GOT3 (cell line): ENCODE data around the gene B4GALT6.

Source experiments
- DNase-seq: peaks from one replicate; lab custom pipeline; 2025; ENCODE audit warnings: mixed read lengths; lab: John Stamatoyannopoulos, UW

B4GALT6 gene

DNA sequence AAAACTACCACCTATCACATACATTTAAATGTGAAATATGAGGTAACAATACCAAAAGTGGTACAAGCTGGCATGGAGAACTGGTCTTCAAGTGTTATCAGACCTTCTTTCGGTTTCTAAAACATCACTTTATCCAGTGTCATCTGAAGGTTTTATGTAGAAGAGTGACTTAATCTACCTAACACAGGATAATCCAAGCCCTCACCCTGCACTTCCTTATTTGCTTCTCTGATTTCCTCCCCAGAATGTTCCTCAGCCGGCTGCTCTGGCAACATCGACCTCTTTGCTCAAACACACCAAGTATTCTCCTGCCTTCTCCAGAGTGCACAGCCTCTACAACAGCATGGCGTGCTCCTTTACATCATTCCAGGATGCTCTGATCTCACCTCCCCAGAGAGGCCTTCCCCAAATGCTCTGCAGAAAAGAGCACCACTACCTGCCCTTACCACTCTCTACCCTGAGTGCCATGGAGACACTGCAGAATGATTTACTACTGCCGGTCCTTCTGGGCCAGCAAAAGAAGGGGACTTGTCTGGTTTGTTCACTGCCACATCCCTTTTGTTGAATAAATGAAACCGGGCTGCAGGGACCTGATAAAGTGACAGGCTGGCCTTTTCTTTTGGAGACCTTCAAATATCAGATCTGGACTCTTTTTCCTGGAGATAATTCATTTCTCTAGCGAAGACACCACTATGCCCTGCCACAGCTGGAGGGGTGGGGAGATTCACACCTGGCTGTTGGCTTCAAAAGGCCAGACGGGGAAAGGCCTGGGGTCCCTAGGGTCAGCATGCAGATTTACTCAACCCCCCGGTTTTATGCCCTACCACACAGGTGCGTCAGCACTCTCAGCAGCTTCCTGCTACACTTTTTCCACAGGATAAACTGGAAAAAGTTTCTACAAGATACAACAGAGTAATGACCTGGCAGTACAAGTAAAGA, 50.7 kb downstream of the B4GALT6 start:
- DNase-seq: no peak

DNA sequence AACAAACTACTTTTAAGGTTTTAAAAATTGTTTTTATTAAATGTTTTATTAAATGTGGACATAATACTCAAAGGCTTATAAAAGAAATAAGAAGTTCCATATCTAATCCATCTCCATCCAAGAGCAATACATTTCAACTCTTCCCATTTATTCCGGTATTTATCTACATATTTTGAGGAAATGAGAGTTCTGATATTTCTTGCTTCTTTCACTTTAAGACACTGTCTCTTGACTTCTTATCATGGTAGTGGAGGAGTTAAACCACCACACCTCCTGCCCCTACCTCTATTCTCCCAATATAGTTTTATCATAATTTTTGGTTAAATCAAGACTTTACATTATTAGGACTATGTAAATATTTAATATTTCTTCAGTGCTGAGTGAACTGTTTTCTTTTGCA, 52.0 kb downstream of the B4GALT6 start:
- no peak for DNase-seq

- no peak for DNase-seq
These were observed 52.9 kb downstream of the B4GALT6 start for GRCh38 chr18:31631526-31631925.

DNA sequence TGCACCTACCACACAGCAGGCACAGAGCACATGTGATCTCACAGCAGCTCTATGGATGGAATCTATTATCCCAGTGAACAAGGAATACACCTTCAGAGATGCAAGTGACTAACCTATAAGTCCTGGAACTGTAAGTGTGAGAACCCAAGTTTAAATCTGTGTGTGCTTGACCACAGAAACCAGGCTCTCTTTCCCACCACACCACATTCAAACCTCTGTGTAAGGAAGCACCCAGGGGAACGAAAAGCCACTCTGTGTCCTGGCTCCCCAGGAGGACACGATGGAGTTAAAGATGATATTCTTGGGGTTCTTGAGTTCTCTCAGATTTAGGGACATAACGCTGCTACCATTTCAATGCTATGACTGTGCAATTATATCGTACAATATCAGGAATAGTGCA, 53.8 kb downstream of the B4GALT6 start:
- no peak for DNase-seq

GRCh38 chr18:31626409-31626808, 58.0 kb downstream of the B4GALT6 start:
- DNase-seq: no peak

GRCh38 chr18:31624892-31625640, 59.3 kb downstream of the B4GALT6 start:
- DNase-seq: no peak

DNA sequence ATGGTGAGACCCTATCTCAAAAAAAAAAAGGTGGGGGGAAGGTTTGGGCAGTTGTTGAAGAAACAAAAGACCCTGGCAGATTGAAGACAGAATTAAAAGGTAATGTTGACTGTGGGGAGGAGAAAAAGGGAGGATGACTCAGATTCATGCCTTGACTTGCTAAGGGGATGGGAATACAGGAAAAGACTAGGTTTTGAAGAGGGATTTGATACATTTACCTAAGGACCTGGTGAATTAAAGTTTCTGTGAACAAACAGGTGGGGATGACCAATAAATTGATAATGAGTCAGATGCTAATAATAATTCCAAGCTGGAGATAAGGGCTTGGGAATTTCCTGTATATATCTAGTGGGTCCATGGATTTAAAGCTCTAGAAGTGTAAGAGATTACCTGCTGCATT, 65.1 kb downstream of the B4GALT6 start:
- no peak for DNase-seq

DNA sequence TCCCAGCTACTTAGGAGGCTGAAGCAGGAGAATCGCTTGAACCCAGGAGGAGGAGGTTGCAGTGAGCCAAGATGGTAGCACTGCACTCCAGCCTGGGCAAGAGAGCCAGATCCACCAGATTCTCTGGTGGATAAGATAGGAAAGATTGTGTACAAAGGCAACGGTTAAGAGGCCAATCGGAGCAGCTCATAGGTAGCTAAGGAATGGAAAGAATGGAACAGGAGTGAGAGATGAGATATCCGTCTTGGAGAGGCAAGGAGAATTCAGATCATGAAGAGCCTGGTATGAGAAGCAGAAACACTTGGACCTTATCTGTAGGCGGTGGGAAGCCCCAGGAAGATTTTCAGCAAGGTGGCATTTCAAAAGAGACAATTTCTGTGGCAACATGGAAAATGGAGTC, 65.6 kb downstream of the B4GALT6 start:
- no peak for DNase-seq

DNA sequence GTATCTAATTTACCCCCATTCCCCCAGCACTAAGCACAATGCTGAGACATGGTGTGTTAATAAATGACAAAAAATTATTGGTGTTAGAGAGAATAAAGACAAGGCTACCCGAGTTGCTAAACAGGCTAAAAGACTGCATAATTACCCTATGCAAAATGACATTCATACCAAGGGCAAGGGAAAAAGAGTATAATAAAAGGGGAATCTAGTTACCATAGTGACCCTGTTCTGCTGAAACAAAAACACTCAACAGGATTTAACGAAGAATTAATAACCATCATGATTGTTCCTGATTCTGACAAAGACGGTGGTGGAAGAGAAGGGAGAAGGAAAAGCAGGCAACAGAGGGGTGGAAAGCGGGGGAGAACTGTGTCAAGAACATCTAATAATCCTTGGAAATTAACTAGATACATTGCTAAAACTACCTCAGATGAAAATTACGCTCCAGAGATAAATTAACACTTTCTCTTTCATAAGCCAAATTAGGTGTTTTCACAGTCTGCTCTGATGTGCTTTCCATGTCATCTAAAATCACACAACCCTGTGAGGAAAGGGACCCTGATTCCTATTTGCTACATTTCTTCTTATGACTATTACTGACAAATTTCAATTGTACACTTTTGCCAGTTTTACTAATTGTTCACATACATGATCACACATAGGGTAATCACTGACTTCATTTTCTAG, 67.2 kb downstream of the B4GALT6 start:
- DNase-seq: no peak

GRCh38 chr18:31616586-31616985, 67.8 kb downstream of the B4GALT6 start:
- no peak for DNase-seq

- no peak for DNase-seq
These were observed 70.3 kb downstream of the B4GALT6 start for GRCh38 chr18:31614044-31614443.

DNA sequence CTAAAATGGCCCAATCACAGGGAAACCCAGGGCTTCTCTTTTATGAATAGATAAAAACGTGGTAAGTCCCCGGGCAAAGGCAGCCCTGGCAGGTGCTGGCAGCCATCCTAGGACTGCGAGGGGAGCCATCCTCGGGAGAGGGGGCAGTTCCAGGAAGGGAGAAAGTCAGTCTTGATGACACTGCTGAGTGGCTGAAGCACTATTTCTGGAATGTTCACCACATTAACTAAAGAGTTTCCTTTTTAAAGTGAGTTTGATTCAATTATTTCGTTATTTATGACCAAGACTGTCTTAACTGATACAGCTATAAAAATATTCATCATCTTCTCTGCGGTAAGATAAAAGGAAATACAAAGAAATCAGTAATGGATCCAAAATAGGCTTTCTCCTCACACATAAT, 72.3 kb downstream of the B4GALT6 start:
- DNase-seq: no peak

DNA sequence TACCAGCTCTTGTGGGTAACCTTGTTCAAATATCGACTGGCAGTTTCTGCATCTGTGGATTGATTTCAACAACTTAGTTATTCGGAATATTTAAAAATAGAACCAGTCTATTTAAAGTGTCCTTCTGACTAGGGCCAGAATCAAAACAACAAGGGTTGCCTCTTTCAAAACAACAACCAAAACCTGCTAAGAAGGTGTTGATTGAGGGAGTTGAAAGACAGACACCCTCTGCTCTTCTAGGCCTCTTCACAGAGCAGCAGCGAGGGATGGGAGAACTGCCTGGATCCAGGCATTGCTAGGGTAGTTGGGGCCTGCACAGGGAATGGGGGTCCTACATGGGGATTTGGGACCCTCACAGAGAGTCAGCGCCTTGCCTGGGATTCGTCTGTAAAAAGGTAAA, 72.9 kb downstream of the B4GALT6 start:
- DNase-seq: no peak

DNA sequence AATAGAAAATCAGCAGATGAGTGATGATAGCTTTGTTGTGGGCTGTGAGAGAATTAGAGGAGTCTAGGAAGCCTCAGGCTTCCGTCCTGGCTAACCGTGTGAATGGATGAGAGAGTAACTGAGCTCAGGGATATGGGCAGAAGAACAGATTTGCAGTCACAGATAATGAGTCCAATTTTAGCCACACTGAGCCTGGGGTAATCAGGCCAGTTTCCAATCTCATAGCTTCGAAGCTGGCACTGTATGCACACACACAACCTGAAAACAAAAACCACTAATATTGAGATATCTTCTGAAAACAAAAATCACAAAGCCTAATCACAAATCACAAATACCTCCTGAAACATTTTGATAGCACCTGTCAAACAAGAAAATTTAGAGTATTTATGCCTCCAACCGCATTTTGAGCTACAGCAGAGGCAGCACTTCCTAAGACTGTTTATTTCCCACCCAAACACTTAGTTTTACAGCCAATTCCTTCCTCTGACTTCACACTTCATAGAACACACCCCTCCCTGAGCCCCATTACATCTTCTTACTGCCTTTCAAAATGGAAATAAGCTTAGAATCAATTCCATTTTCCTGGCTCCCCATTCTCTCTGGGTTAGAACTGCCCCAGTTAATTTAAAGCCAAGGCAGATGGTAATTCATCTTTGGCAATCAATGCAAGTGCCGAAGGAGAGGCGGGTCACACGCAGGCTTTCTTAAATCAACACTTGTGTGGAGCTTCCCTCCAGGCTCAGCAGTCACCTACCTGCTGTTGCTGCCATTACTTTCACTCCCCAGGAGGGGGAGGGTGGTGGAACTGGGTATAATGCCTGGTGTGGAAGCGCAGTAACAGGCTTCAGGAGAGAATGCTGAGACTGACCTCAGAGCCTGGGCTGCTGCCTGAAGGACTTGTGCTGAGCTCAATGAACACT, 73.8 kb downstream of the B4GALT6 start:
- no peak for DNase-seq

GRCh38 chr18:31609886-31610285, 74.5 kb downstream of the B4GALT6 start:
- DNase-seq: no peak

DNA sequence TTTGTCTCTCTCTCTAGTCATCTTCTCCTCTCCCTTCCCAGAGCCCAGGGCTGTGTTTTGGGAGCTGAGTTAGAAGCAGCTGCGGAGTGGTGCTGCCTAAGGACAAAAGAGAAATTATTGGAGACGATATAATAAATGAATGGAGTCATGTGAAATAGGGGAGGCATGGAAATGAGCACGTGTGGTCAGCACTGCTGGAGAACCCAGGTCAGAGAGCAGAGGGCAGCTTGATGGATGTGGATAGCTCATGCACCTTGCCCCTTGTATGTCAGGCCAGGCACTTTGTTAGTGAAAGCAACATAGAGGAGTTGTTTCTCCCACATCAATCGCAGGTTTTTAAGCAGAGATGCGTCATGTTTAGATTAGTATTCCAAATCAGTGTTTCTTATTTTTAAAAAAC, 77.0 kb downstream of the B4GALT6 start:
- DNase-seq: no peak

GRCh38 chr18:31606265-31606664, 78.1 kb downstream of the B4GALT6 start:
- DNase-seq: no peak

DNA sequence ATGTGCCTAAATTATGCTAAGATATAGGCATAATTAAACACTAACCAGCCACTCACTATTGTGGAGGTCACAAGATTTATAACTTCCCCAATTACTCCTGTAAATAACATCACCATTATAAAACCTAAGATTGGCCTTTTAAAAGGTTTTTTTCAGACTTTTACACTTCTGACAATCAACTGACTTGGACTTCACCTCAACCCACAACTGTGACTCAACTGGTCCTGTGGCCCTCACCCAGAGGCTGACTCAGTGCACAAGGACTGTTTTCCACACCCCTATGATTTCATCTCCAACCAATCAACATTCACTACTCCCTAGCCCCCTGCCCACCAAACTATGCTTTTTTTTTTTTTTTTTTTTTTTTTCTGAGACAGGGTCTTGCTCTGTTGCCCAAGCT, 81.1 kb downstream of the B4GALT6 start:
- DNase-seq: no peak

DNA sequence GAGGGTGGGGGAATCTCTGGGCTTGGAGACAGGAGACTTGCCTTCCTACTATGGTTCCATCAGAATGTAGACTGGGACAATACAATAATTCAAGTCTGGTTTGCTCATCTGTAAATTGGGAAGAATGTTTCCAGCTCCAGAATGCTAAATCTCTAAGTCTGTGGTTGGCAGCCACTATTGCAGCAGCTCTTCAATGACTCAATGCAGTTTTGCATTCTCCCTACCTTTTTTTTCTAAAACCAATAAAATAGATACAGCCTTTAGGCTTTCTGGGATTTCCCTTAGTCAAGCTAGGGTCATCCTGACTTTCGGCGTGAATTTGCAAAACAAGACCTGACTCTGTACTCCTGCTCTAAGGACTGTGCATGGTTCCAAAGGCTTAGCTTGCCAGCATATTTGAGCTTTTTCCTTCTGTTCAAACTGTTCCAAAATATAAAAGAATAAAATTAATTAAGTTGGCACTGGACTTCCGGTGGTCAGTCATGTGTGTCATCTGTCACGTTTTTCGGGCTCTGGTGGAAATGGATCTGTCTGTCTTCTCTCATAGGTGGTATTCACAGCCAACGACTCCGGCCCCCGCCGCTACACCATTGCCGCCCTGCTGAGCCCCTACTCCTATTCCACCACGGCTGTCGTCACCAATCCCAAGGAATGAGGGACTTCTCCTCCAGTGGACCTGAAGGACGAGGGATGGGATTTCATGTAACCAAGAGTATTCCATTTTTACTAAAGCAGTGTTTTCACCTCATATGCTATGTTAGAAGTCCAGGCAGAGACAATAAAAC, 86.2 kb downstream of the B4GALT6 start:
- DNase-seq: no peak

- no peak for DNase-seq
These were observed 88.1 kb downstream of the B4GALT6 start for GRCh38 chr18:31596081-31596872.
